HepG2 (cell line): ENCODE measurements around the gene MIF. TPM values are rescaled to one million over a fixed set of nuclear protein-coding genes. Genes with fewer than 3 reads are reported as not detected.

Experiments used
- ARID4A ChIP-seq: sonication (generic); formaldehyde crosslinking; IDR thresholded peaks from 2 replicates; pipeline ENCODE4 v1.5.0; 2020; ENCODE audit warnings: mild to moderate bottlenecking, missing genetic modification reagents, borderline replicate concordance
- CHD4 ChIP-seq: fragments of 200-600 bp; sonication (generic); IDR thresholded peaks from 2 replicates; pipeline ENCODE4 v1.7.0; 2017; ENCODE audit warnings: mild to moderate bottlenecking, low read length, borderline replicate concordance
- FOXO1 ChIP-seq: sonication (generic); formaldehyde crosslinking; IDR thresholded peaks from 2 replicates; pipeline ENCODE4 v1.4.0; 2020; ENCODE audit warnings: missing genetic modification reagents
- JUNB ChIP-seq: sonication (generic); formaldehyde crosslinking; IDR thresholded peaks from 2 replicates; pipeline ENCODE4 v1.8.0; 2022; ENCODE audit warnings: missing genetic modification reagents, mild to moderate bottlenecking, borderline replicate concordance
- KDM5A ChIP-seq: fragments of 200-600 bp; sonication (generic); IDR thresholded peaks from 2 replicates; pipeline ENCODE4 v1.7.0; 2018; ENCODE audit warnings: antibody characterized with exemption, mild to moderate bottlenecking, low read length, borderline replicate concordance
- KLF13 ChIP-seq: sonication (generic); formaldehyde crosslinking; IDR thresholded peaks from 2 replicates; pipeline ENCODE4 v1.4.0; 2020; ENCODE audit warnings: mild to moderate bottlenecking, missing genetic modification reagents
- MZF1 ChIP-seq: sonication (generic); formaldehyde crosslinking; IDR thresholded peaks from 2 replicates; pipeline ENCODE4 v1.8.1; 2023; ENCODE audit warnings: mild to moderate bottlenecking, missing genetic modification reagents, borderline replicate concordance
- TRIM24 ChIP-seq: sonication (generic); formaldehyde crosslinking; IDR thresholded peaks from 2 replicates; pipeline ENCODE4 v1.8.0; 2022; ENCODE audit warnings: mild to moderate bottlenecking, missing genetic modification reagents
- ZBTB40 ChIP-seq, 2 experiments: fragments of 450-650 bp in 1 of 2; sonication (generic) in 1 of 2; formaldehyde crosslinking in 1 of 2; IDR thresholded peaks; 2 replicates each; pipeline versions ENCODE4 v1.6.1 to v1.8.0; 2016 to 2022; ENCODE audit warnings: antibody characterized with exemption in 1 of 2, mild to moderate bottlenecking in 1 of 2, missing genetic modification reagents in 1 of 2
- ZNF354B ChIP-seq: sonication (generic); formaldehyde crosslinking; IDR thresholded peaks from 2 replicates; pipeline ENCODE4 v1.8.0; 2022; ENCODE audit warnings: mild to moderate bottlenecking, missing genetic modification reagents
- ZNF510 ChIP-seq: sonication (generic); formaldehyde crosslinking; IDR thresholded peaks from 2 replicates; pipeline ENCODE4 v1.4.0; 2020; ENCODE audit warnings: low read depth, mild to moderate bottlenecking, missing genetic modification reagents
- ZNF530 ChIP-seq: sonication (generic); formaldehyde crosslinking; IDR thresholded peaks from 2 replicates; pipeline ENCODE4 v1.5.0; 2020; ENCODE audit warnings: low read depth, mild to moderate bottlenecking, missing genetic modification reagents
- ZNF672 ChIP-seq: sonication (generic); formaldehyde crosslinking; IDR thresholded peaks from 2 replicates; pipeline ENCODE4 v1.8.1; 2022; ENCODE audit warnings: missing genetic modification reagents
- ZNF850 ChIP-seq: sonication (generic); formaldehyde crosslinking; conservative IDR thresholded peaks from 2 replicates; pipeline ENCODE4 v1.9.0; 2021; ENCODE audit warnings: mild to moderate bottlenecking, missing genetic modification reagents
- ZNF891 ChIP-seq: sonication (generic); formaldehyde crosslinking; IDR thresholded peaks from 2 replicates; pipeline ENCODE4 v1.5.0; 2020; ENCODE audit warnings: mild to moderate bottlenecking, missing genetic modification reagents
- polyA plus RNA-seq, 8 experiments: library from polyadenylated mRNA; depleted of rRNA in 3 of 8; stranded (reverse) in 7 of 8; unstranded in 1 of 8; fragments of >200 nt; fragmentation: Illumina TruSeq in 4 of 8; extraction: Trizol in 4 of 8; gene quantifications; 2 replicates each; pipeline versions ENCODE4 v1.2.1 to v1.2.3, GENCODE V29; 2011 to 2016; ENCODE audit warnings: low read depth in 4 of 8, missing spikeins in 1 of 8, mixed read lengths in 1 of 8; ENCODE audit not compliant: insufficient read depth in 1 of 8
- total RNA-seq, 5 experiments: library from RNA; depleted of rRNA; stranded (reverse); fragments of >200 nt; fragmentation: Illumina TruSeq; extraction: Trizol; gene quantifications; 2 replicates each; pipeline ENCODE4 v1.2.3, GENCODE V29; 2016; ENCODE audit warnings: low read depth in 1 of 5

The MIF gene
- total and polyA plus RNA-seq, 2 of the 13 experiments (the other 11 are each of a cell fraction or from before 2014, with no cell fraction given), result 634 to 675 TPM

DNA sequence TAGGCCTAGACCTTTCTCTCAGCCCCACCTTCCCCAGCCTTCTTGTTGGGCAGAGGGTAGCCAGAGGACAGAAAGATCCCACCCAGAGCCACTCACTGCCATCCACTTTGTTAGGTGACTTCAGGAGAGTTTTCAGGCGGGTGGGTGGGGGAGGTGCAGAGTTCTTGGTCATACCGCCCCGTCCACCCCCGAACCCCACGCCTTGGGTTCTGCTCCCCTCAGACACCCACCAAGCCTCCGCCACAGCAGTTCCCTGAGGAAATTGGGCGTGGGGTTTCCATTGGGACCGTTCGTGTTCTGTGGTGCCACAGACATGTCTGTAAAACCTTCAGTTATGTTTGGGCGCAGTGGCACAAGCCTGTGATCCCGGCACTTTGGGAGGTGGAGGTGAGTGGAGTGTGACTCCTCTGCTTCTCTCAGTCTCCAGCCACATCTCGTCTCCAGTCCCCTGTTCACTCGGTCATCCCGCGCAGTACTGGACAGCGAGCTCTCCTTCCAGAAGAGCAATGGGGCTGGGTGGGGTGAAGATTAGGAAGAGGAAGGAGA is 1.5 kb downstream of the MIF start (continued):
- TF ChIP-seq ZNF354B (CRISPR knock-in tag) (no peak), ZNF510 (CRISPR knock-in tag) (no peak), ZNF530 (no peak), KLF13 (CRISPR knock-in tag) (no peak), MZF1 (CRISPR knock-in tag) (no peak), ZNF850 (CRISPR knock-in tag) (no peak), JUNB (CRISPR knock-in tag) (no peak), ZBTB40 (IDR thresholded peaks at IDR 0.05) (no peak), ZBTB40 (CRISPR knock-in tag; IDR thresholded peaks at IDR 0.05) (0 out of 2 replicates have a peak, but pooled peaks have one; percentile 25), ZNF891 (CRISPR knock-in tag) (0 out of 2 replicates have a peak, but pooled peaks have one; percentile 35), KDM5A (no peak), CHD4 (no peak), FOXO1 (CRISPR knock-in tag) (no peak), TRIM24 (0 out of 2 replicates have a peak, but pooled peaks have one; percentile 5), ZNF672 (CRISPR knock-in tag) (no peak), ARID4A (CRISPR knock-in tag) (no peak)
